PC-3 (cell line): Measurements from ENCODE around the gene MRTFA. TPM values are rescaled to one million over a fixed set of nuclear protein-coding genes. Genes with fewer than 3 reads are reported as not detected.

Experiments used
- ATAC-seq: fragments of 200-7000 bp; cut with Tn5 transposase; 2 replicates; pipeline ENCODE4 v1.9.1; 2020; ENCODE audit warnings: mild to moderate bottlenecking, moderate library complexity
- BruUV-seq: library from RNA; stranded (reverse); fragments of 400-500 nt; replicated peaks from 2 replicates; lab custom pipeline; 2021; lab: Mats Ljungman, UMichigan
- CTCF ChIA-PET: fragments of 300-600 bp; sonication (Branson Sonifier 250); formaldehyde crosslinking; loops from one replicate; lab custom pipeline; 2022; ENCODE audit warnings: antibody characterized with exemption; lab: Charles Lee
- POLR2A ChIA-PET: fragments of 300-600 bp; sonication (Branson Sonifier 250); formaldehyde crosslinking; loops from one replicate; lab custom pipeline; 2022; ENCODE audit warnings: antibody characterized with exemption; ENCODE audit not compliant: unreplicated experiment; lab: Charles Lee
- DNase-seq: peaks from one replicate; pipeline ENCODE4 v3.0.0-alpha.2; 2015
- H2AFZ ChIP-seq: fragments of 300-600 bp; sonication (generic); 2 replicates; pipeline ENCODE4 v1.6.0; 2016; ENCODE audit warnings: antibody characterized with exemption, low read length
- H3F3A ChIP-seq: fragments of 300-600 bp; sonication (generic); one replicate; pipeline ENCODE4 v1.6.0; 2017; ENCODE audit warnings: antibody characterized with exemption, low read length, control low read depth, mild to moderate bottlenecking; ENCODE audit not compliant: unreplicated experiment
- H3K27ac ChIP-seq: fragments of 300-600 bp; sonication (generic); 2 replicates; pipeline ENCODE4 v1.5.1; 2016; ENCODE audit warnings: mild to moderate bottlenecking, low read length
- H3K27me3 ChIP-seq: fragments of 300-600 bp; sonication (generic); 2 replicates; pipeline ENCODE4 v1.6.1; 2016; ENCODE audit warnings: low read length, mixed read lengths
- H3K36me3 ChIP-seq: fragments of 300-600 bp; sonication (generic); 2 replicates; pipeline ENCODE4 v1.6.1; 2016; ENCODE audit warnings: low read depth, mixed run types, low read length, mixed read lengths
- H3K4me1 ChIP-seq: fragments of 300-600 bp; sonication (generic); 2 replicates; pipeline ENCODE4 v1.5.1; 2016; ENCODE audit warnings: low read length; ENCODE audit not compliant: insufficient read depth
- H3K4me2 ChIP-seq: fragments of 300-600 bp; sonication (generic); 2 replicates; pipeline ENCODE4 v1.6.0; 2016; ENCODE audit warnings: low read length
- H3K4me3 ChIP-seq: fragments of 300-600 bp; sonication (generic); 2 replicates; pipeline ENCODE4 v1.5.1; 2016; ENCODE audit warnings: mild to moderate bottlenecking, low read length, mixed read lengths
- H3K79me2 ChIP-seq: fragments of 300-600 bp; sonication (generic); 2 replicates; pipeline ENCODE4 v1.6.1; 2017; ENCODE audit warnings: low read length, mixed read lengths
- H3K9ac ChIP-seq: fragments of 300-600 bp; sonication (generic); 2 replicates; pipeline ENCODE4 v1.6.0; 2016; ENCODE audit warnings: mild to moderate bottlenecking, low read length
- H3K9me2 ChIP-seq: fragments of 300-600 bp; sonication (generic); replicated peaks from 2 replicates; pipeline ENCODE4 v1.6.1; 2016; ENCODE audit warnings: mixed run types, low read length, mixed read lengths
- H3K9me3 ChIP-seq: fragments of 300-600 bp; sonication (generic); 2 replicates; pipeline ENCODE4 v1.6.1; 2016; ENCODE audit warnings: low read length, mixed read lengths
- H4K20me1 ChIP-seq: fragments of 300-600 bp; sonication (generic); 2 replicates; pipeline ENCODE4 v1.6.1; 2016; ENCODE audit warnings: low read length, mixed read lengths
- EZH2 ChIP-seq: fragments of 300-600 bp; sonication (generic); IDR thresholded peaks from one replicate; pipeline ENCODE4 v1.6.1; 2017; ENCODE audit warnings: antibody characterized with exemption, mild to moderate bottlenecking, low read length; ENCODE audit not compliant: unreplicated experiment
- EZH2phosphoT487 ChIP-seq: fragments of 300-600 bp; sonication (generic); IDR thresholded peaks from 2 replicates; pipeline ENCODE4 v1.6.1; 2018; ENCODE audit warnings: mild to moderate bottlenecking, antibody characterized with exemption, low read length, borderline replicate concordance
- intact Hi-C: fragments of 100-400 bp; cut with micrococcal nuclease; formaldehyde crosslinking; loops from 2 replicates; pipeline ENCODE4 v1.9.0; 2023
- total RNA-seq: library from RNA; depleted of rRNA; stranded (reverse); fragments of >200 nt; gene quantifications from 2 replicates; pipeline ENCODE4 v1.2.3, GENCODE V29; 2014
- TF ChIP-seq, protein P1 (sequence below): fragments of 300-600 bp; sonication (generic); conservative IDR thresholded peaks from 2 replicates; pipeline ENCODE4 v1.5.1; 2017; ENCODE audit warnings: antibody characterized with exemption, low read depth, mild to moderate bottlenecking, low read length

MRTFA gene
- total RNA-seq, 1 experiment from 2014 or later: 32.6 TPM

DNA sequence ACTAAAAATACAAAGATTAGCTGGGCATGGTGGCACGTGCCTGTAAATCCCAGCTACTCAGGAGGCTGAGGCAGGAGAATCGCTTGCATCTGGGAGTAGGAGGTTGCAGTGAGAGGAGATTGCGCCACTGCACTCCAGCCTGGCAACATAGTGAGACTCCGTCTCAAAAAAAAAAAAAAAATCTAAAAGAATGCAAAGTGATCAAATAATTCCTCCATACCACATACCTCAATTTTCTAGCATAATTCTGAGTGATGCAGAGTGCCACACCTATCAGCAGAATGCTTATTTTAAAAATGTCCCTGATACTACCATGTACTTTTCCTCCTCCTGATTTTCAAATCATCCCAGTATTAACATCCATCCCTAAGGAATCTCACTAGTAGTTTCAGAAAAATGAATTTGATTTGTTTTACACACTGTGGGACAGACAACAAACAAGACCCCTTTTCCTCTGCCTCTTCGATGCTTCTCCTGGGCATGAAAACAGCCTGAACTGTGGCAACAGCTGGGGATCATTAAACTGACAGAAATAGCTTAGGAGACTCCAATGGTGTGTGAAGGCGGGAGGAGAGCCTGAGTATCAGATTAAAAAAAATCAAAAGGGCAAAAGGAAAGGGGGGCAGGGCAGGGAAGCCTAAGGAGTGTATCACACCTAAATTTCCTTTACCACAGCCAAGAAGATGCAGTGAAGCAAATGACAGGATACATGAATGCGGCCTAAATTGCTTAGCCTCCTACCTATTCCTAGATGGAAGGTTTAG lies 151.4 kb downstream of the MRTFA start:
- intact Hi-C loops: no loop called here
- BruUV-seq: no TSS peak
- Histone ChIP-seq H3K4me2 (no peak overlapping the region), H3K79me2 (peaks cover 23% of the 10 kb centered on the region; the same call in 1 of the 2 replicates), H3K4me1 (peaks cover 4% of the 10 kb centered on the region; the same call in 1 of the 2 replicates), H3K27ac (no peak overlapping the region), H3K36me3 (no peaks in the 10 kb centered on the region; the same call in 1 of the 2 replicates), H3K9ac (no peak overlapping the region), H3K27me3 (no peaks in the 10 kb centered on the region), H3K9me3 (no peaks in the 10 kb centered on the region), H3K9me2 (no peaks in the 10 kb centered on the region), H2AFZ (no peak overlapping the region), H3F3A (no peaks in the 10 kb centered on the region), H3K4me3 (no peak overlapping the region), H4K20me1 (no peaks in the 10 kb centered on the region)
- DNase-seq (no peak), ATAC-seq (no peak)
- ChIA-PET POLR2A (no interaction called here), CTCF (no interaction called here)
- TF ChIP-seq, protein P1, sequence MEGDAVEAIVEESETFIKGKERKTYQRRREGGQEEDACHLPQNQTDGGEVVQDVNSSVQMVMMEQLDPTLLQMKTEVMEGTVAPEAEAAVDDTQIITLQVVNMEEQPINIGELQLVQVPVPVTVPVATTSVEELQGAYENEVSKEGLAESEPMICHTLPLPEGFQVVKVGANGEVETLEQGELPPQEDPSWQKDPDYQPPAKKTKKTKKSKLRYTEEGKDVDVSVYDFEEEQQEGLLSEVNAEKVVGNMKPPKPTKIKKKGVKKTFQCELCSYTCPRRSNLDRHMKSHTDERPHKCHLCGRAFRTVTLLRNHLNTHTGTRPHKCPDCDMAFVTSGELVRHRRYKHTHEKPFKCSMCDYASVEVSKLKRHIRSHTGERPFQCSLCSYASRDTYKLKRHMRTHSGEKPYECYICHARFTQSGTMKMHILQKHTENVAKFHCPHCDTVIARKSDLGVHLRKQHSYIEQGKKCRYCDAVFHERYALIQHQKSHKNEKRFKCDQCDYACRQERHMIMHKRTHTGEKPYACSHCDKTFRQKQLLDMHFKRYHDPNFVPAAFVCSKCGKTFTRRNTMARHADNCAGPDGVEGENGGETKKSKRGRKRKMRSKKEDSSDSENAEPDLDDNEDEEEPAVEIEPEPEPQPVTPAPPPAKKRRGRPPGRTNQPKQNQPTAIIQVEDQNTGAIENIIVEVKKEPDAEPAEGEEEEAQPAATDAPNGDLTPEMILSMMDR: no peak
- TF ChIP-seq EZH2phosphoT487: no peak
- TF ChIP-seq EZH2: no peak

DNA sequence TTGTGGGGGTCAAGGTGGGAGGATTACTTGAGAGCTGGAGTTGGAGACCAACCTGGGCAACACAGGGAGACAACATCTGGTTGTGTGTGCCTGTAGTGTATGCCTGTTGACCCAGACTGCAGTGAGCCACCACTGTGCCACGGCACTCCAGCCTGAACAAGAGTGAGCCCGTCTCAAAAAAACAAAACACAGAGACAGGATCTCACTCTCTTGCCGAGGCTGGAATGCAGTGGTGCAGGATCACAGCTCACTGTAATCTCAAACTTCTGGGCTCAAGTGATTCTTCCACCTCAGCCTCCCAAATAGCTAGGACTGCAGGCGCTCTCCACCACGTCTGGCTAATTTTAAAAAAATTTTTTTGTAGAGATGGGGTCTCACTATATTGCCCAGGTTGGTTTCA lies 153.6 kb downstream of the MRTFA start:
- no peaks in the 10 kb centered on the region for H3F3A ChIP-seq
- peaks cover 8% of the 10 kb centered on the region; the same call in 1 of the 2 replicates for H3K4me1 ChIP-seq
- no peaks in the 10 kb centered on the region for H3K27me3 ChIP-seq
- H3K36me3 ChIP-seq: no peaks in the 10 kb centered on the region; the same call in 1 of the 2 replicates
- H3K4me3 ChIP-seq: no peak overlapping the region
- no peak for ATAC-seq
- H3K9ac ChIP-seq: no peak overlapping the region
- H3K4me2 ChIP-seq: no peak overlapping the region
- no TSS peak for BruUV-seq
- H2AFZ ChIP-seq: no peak overlapping the region
- ChIA-PET POLR2A (no interaction called here), CTCF (interaction anchor here (0.6 kb wide), 1 partner anchor 44 kb away, joined by 3 read pairs; no protein-coding TSS in a partner anchor)
- TF ChIP-seq, protein P1: no peak
- TF ChIP-seq EZH2 (no peak), EZH2phosphoT487 (no peak)
- H3K9me3 ChIP-seq: no peaks in the 10 kb centered on the region
- intact Hi-C loops: no loop called here
- no peak overlapping the region for H3K27ac ChIP-seq
- H3K79me2 ChIP-seq: peaks cover 31% of the 10 kb centered on the region
- H4K20me1 ChIP-seq: no peaks in the 10 kb centered on the region
- no peak for DNase-seq
- no peaks in the 10 kb centered on the region for H3K9me2 ChIP-seq

DNA sequence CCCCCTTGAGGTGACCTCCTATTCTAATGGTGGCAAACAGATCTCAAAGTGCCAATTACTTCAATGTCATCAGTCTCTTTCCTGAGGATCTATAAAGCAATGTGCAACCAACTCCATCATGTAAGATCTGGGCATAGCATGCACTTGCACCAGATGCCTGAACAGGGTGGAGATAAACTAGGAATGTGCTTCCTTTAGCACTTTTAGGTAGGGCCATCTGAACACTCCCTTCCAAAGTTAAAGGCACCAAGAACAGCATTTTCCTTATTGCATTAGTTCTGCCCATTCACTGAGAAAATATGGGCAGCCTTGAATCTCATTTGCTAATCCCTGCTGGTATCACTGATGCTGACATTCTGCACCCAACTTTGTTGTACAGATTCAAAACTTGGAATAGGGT lies 154.1 kb downstream of the MRTFA start:
- TF ChIP-seq, protein P1: no peak
- Histone ChIP-seq H3K27ac (no peak overlapping the region), H3K9ac (no peak overlapping the region), H3K9me2 (no peaks in the 10 kb centered on the region), H3K4me2 (no peak overlapping the region), H3K9me3 (no peaks in the 10 kb centered on the region), H3K27me3 (no peaks in the 10 kb centered on the region), H3K4me3 (no peak overlapping the region), H3K4me1 (peaks cover 8% of the 10 kb centered on the region; the same call in 1 of the 2 replicates), H4K20me1 (no peaks in the 10 kb centered on the region), H2AFZ (no peak overlapping the region), H3K36me3 (no peaks in the 10 kb centered on the region; the same call in 1 of the 2 replicates), H3K79me2 (peaks cover 30% of the 10 kb centered on the region), H3F3A (no peaks in the 10 kb centered on the region)
- ChIA-PET CTCF (no interaction called here), POLR2A (no interaction called here)
- intact Hi-C loops: no loop called here
- peak; percentile 22; the same call in 1 of the 2 replicates for ATAC-seq
- BruUV-seq: no TSS peak
- peak; percentile 12 for DNase-seq
